Retina (tissue), 1 donor: Measurements from ENCODE around the gene MGAT4B.
A peak's percentile ranks its signal among the peaks of the same experiment; 100 is the strongest.
"Not testable (repeated sequence)": the region's sequence is repeated elsewhere in the genome, so short reads cannot be mapped to it uniquely, and the experiment has no call there.

ENCODE experiments used
- DNase-seq: peaks from one replicate; pipeline ENCODE4 v3.0.0-alpha.2; 2016

The MGAT4B gene

GRCh38 chr5:179806250-179807048 lies at the start of gene MGAT4B:
Gene MGAT4B (minus strand): TSS chr5:179806866. CDS start chr5:179806583, 283 bp downstream.
- peak; percentile 64 for DNase-seq

- DNase-seq = no peak
Measured at GRCh38 chr5:179854356-179854755, 47.7 kb upstream of the MGAT4B start.

GRCh38 chr5:179852993-179853547 lies 46.4 kb upstream of the MGAT4B start:
- DNase-seq = no peak

- no peak for DNase-seq
Measured at GRCh38 chr5:179841621-179842020, 35.0 kb upstream of the MGAT4B start.

GRCh38 chr5:179840766-179841165 lies 34.1 kb upstream of the MGAT4B start:
- DNase-seq = no peak

- DNase-seq = no peak
Measured at GRCh38 chr5:179840321-179840720, 33.7 kb upstream of the MGAT4B start.

GRCh38 chr5:179839328-179840256 lies 32.9 kb upstream of the MGAT4B start:
- DNase-seq = no peak

- no peak for DNase-seq
Measured at GRCh38 chr5:179837076-179838011, 30.7 kb upstream of the MGAT4B start.

- no peak for DNase-seq
Measured at GRCh38 chr5:179836225-179837019, 29.8 kb upstream of the MGAT4B start.

- DNase-seq = not testable (repeated sequence)
Measured at GRCh38 chr5:179834871-179835270, 28.2 kb upstream of the MGAT4B start.

- no peak for DNase-seq
Measured at GRCh38 chr5:179834120-179834519, 27.5 kb upstream of the MGAT4B start.

GRCh38 chr5:179833709-179834070 lies 27.0 kb upstream of the MGAT4B start:
- no peak for DNase-seq

GRCh38 chr5:179833056-179833708 lies 26.5 kb upstream of the MGAT4B start:
- no peak for DNase-seq

- DNase-seq = no peak
Measured at GRCh38 chr5:179832039-179832745, 25.5 kb upstream of the MGAT4B start.

- DNase-seq = no peak
Measured at GRCh38 chr5:179830818-179831468, 24.3 kb upstream of the MGAT4B start.

GRCh38 chr5:179829732-179830435 lies 23.2 kb upstream of the MGAT4B start:
- DNase-seq = no peak

- no peak for DNase-seq
Measured at GRCh38 chr5:179828756-179829421, 22.2 kb upstream of the MGAT4B start.

- no peak for DNase-seq
Measured at GRCh38 chr5:179827680-179828079, 21.0 kb upstream of the MGAT4B start.
